GF-D8 (cell line): Measurements from ENCODE around the gene HAAO.

Source experiments
- DNase-seq: peaks from one replicate; lab custom pipeline; 2025; lab: John Stamatoyannopoulos, UW

Gene HAAO

GRCh38 chr2:42767899-42768705 is 24.3 kb downstream of the HAAO start:
- no peak for DNase-seq

- no peak for DNase-seq
Observed at GRCh38 chr2:42767080-42767898, 25.1 kb downstream of the HAAO start.

GRCh38 chr2:42765686-42766085 is 26.7 kb downstream of the HAAO start:
- no peak for DNase-seq

- DNase-seq = no peak
Observed at GRCh38 chr2:42764901-42765300, 27.5 kb downstream of the HAAO start.

GRCh38 chr2:42764096-42764495 is 28.3 kb downstream of the HAAO start, which contains the start of gene OXER1:
Gene OXER1, minus strand, starts transcription at chr2:42764135. Its CDS starts 73 bp downstream, at chr2:42764062.
- peak; percentile 54 for DNase-seq

GRCh38 chr2:42762823-42763804 is 29.3 kb downstream of the HAAO start:
- no peak for DNase-seq

GRCh38 chr2:42762155-42762554 is 30.2 kb downstream of the HAAO start:
- DNase-seq = no peak

GRCh38 chr2:42761554-42761953 is 30.8 kb downstream of the HAAO start:
- no peak for DNase-seq

- no peak for DNase-seq
Observed at GRCh38 chr2:42758751-42759150, 33.6 kb downstream of the HAAO start.

- DNase-seq = no peak
Observed at GRCh38 chr2:42757981-42758740, 34.2 kb downstream of the HAAO start.

- no peak for DNase-seq
Observed at GRCh38 chr2:42756966-42757513, 35.3 kb downstream of the HAAO start.

GRCh38 chr2:42756150-42756775 is 36.1 kb downstream of the HAAO start:
- no peak for DNase-seq

GRCh38 chr2:42755191-42755880 is 37.0 kb downstream of the HAAO start:
- DNase-seq = no peak

GRCh38 chr2:42754776-42755140 is 37.6 kb downstream of the HAAO start:
- DNase-seq = no peak

- no peak for DNase-seq
Observed at GRCh38 chr2:42754021-42754775, 38.2 kb downstream of the HAAO start.

GRCh38 chr2:42752816-42753813 is 39.3 kb downstream of the HAAO start:
- DNase-seq = peak; percentile 28

- DNase-seq = peak; percentile 98
Observed at GRCh38 chr2:42752314-42752713, 40.1 kb downstream of the HAAO start.

- no peak for DNase-seq
Observed at GRCh38 chr2:42748840-42749239, 43.5 kb downstream of the HAAO start.
